Ascending aorta (tissue), 2 donors: ENCODE data around the gene FPR1. TPM values are rescaled to one million over a fixed set of nuclear protein-coding genes. Genes with fewer than 3 reads are reported as not detected.

Source experiments
- DNase-seq, 2 donors: peaks; one replicate each; pipeline ENCODE4 v3.0.0-alpha.2; 2019; ENCODE audit warnings: low spot score in 2 of 2
- H3K27ac ChIP-seq, 2 donors: fragments of 200-600 bp; sonication (generic); one replicate each; pipeline ENCODE4 v1.5.1; 2016 to 2017; ENCODE audit warnings: mild to moderate bottlenecking in 1 of 2
- H3K27me3 ChIP-seq: fragments of 200-600 bp; sonication (generic); one replicate; pipeline ENCODE4 v1.5.1; 2017
- H3K36me3 ChIP-seq, 2 donors: fragments of 200-600 bp; sonication (generic); one replicate each; pipeline ENCODE4 v1.5.1; 2016
- H3K4me1 ChIP-seq, 2 donors: fragments of 200-600 bp; sonication (generic); one replicate each; pipeline ENCODE4 v1.5.1; 2016 to 2017; ENCODE audit warnings: mild to moderate bottlenecking in 1 of 2
- H3K4me3 ChIP-seq, 2 donors: fragments of 200-600 bp; sonication (generic); one replicate each; pipeline ENCODE4 v1.5.1; 2016 to 2017; ENCODE audit warnings: mild to moderate bottlenecking in 1 of 2
- H3K9me3 ChIP-seq, 2 donors: fragments of 200-600 bp; sonication (generic); one replicate each; pipeline ENCODE4 v1.5.1; 2016
- CTCF ChIP-seq, 3 experiments: fragments of 200-600 bp in 2 of 3; fragments of 450-650 bp in 1 of 3; sonication (generic) in 2 of 3; IDR thresholded peaks; one replicate each; pipeline ENCODE4 v1.5.1; 2016 to 2019; ENCODE audit warnings: antibody characterized with exemption in 3 of 3, mild to moderate bottlenecking in 1 of 3, moderate library complexity in 1 of 3
- intact Hi-C: fragments of 100-400 bp; cut with DNase I; formaldehyde crosslinking; loops from one replicate; pipeline ENCODE4 v1.15.1; 2023
- total RNA-seq: library from RNA; depleted of rRNA; stranded (reverse); fragments of >200 nt; gene quantifications from one replicate; pipeline ENCODE4 v1.1.0, GENCODE V29; 2016

FPR1 gene
- total RNA-seq, 1 donor from 2014 or later, result 7.9 TPM

DNA sequence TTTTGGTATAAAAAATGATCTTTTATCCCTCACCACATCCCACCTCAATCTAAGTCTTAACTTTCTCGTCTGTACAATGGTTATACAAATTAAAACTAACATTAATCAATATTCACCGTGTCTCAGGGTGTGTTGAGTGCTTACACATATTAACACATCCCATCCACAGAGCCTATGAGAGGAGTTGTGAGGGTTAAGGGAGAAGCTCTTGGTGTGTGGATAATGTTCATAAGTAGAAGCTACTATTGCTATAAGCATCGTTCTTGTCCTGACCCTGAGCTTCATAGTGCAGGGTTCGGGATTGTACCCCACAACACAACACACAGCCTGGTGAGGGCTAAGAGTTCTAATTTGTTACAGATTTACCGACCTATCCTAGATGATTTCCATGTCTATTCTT, 45.8 kb upstream of the FPR1 start:
- H3K27ac ChIP-seq, result no peak overlapping the region
- no peaks in the 10 kb centered on the region for H3K9me3 ChIP-seq
- H3K36me3 ChIP-seq, result no peaks in the 10 kb centered on the region
- no peaks in the 10 kb centered on the region for H3K27me3 ChIP-seq
- TF ChIP-seq CTCF (IDR thresholded peaks at IDR 0.05), result no peak
- peaks cover 0 to 7% of the 10 kb centered on the region in 2 donors for H3K4me1 ChIP-seq
- no peak for DNase-seq
- intact Hi-C loops, result no loop called here
- no peak overlapping the region for H3K4me3 ChIP-seq

DNA sequence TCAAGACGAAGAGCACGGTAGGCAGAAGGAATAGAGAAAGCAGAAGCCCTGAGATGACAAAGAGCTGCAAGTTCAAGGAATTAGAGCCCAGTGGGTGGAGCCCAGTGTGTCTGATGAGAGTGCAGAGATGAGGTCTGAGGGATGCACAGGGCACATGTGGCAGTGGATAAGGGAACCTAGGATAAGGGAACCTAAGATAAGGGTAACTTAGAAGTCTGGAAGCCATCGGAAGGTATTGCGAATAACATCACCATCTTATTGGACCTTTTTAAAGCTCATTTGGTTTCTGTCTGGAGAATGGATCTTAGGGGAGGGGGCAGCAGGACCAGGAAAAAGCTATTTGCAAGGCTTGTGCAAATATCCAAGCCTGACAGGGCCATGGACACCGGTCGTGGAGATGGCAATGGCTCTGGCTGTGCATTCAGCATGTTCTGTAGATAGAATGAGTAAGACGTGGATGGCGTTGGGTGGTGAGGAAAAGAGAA, 44.6 kb upstream of the FPR1 start:
- no peak for TF ChIP-seq CTCF (IDR thresholded peaks at IDR 0.05)
- Histone ChIP-seq H3K4me3 (peak overlapping the region in 1 of 2 donors; percentile 44), H3K9me3 (no peaks in the 10 kb centered on the region), H3K27ac (no peak overlapping the region), H3K27me3 (no peaks in the 10 kb centered on the region), H3K36me3 (no peaks in the 10 kb centered on the region), H3K4me1 (peaks cover 0 to 7% of the 10 kb centered on the region in 2 donors)
- no peak for DNase-seq
- intact Hi-C loops, result no loop called here

DNA sequence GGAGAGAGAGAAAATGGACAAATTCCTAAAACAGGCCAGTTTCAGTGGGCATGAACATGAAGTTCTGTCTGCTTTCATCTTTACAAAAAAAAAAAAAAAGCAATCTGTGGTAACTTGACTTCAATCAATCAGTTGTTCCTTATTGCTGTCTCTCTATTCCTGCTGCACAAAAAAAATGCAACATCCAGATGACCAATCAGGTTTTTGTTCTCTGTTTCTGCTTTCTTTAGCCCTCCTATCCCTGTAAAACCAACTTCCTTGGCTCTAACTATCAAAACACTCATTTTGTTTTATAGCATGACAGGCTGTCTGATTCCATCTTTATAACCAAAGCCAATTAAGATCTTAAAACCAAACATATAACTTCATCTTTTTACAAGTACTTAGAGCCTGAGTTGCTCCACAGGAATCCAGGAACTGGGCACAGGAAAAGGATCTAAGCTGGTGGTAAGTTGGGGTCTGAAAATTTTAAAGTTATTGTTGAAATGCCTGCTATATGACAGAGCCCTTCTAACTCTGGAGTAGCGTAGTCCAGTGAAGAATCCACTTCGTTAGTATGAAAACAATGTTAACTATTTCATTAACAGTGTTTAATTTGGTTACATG, 43.3 kb upstream of the FPR1 start, which contains the start of gene FPR3:
Gene FPR3 (plus strand): TSS at position 273 of the 606 bp plus-strand sequence. CDS start 28,592 bp downstream, outside the sequence.
- no peak within 1 kb of the TSS for H3K4me3 ChIP-seq

GRCh38 chr19:51793994-51794393, 42.3 kb upstream of the FPR1 start:
- Histone ChIP-seq H3K27ac (no peak overlapping the region), H3K36me3 (no peaks in the 10 kb centered on the region)
- intact Hi-C loops, result no loop called here

More for the DNA sequence above, 43.3 kb upstream of the FPR1 start, which contains the start of gene FPR3:
- Histone ChIP-seq H3K36me3 (no peaks in the 10 kb centered on the region), H3K27me3 (no peaks in the 10 kb centered on the region), H3K27ac (peak within 1 kb of the TSS in 1 of 2 donors; percentile 3), H3K9me3 (no peaks in the 10 kb centered on the region), H3K4me1 (peaks cover 0 to 5% of the 10 kb centered on the region in 2 donors)
- no peak for TF ChIP-seq CTCF (IDR thresholded peaks at IDR 0.05)
- DNase-seq, result no peak
- intact Hi-C loops, result no loop called here

DNA sequence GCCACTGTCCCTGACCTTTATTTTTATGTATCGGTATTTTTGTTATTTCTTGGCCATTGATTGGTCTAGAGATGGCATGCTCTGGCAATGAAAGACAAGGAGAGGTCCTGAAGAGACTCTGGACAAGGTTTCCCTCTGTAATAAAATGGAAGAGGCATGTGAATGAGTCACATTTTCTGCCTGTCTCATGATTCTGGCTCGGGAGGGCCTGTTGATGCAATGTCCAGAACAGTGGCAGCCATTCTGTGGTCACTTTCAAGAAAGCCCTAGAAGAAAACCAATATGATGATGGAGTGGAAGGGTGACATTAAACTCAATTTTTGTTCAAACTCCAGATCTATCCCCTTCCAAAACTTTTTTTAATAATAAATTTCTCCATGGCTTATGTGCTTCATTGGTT, 41.3 kb upstream of the FPR1 start:
- intact Hi-C loops, result no loop called here
- Histone ChIP-seq H3K27ac (no peak overlapping the region), H3K4me1 (no peaks in the 10 kb centered on the region), H3K4me3 (no peak overlapping the region), H3K9me3 (no peaks in the 10 kb centered on the region), H3K27me3 (no peaks in the 10 kb centered on the region), H3K36me3 (no peaks in the 10 kb centered on the region)
- no peak for TF ChIP-seq CTCF (IDR thresholded peaks at IDR 0.05)
- DNase-seq, result no peak

More at GRCh38 chr19:51793994-51794393, 42.3 kb upstream of the FPR1 start:
- Histone ChIP-seq H3K27me3 (no peaks in the 10 kb centered on the region), H3K4me3 (no peak overlapping the region), H3K4me1 (no peaks in the 10 kb centered on the region), H3K9me3 (no peaks in the 10 kb centered on the region)
- no peak for DNase-seq
- no peak for TF ChIP-seq CTCF (IDR thresholded peaks at IDR 0.05)
